Measurements from ENCODE around the gene ERCC1. TPM values are rescaled to one million over a fixed set of nuclear protein-coding genes. Genes with fewer than 3 reads are reported as not detected.

The ERCC1 gene
- total and polyA plus RNA-seq, 7 donors: 27.3 to 67.0 (median 41.8) TPM

GRCh38 chr19:45364696-45365095, 59.0 kb downstream of the ERCC1 start:
- WGBS, 2 donors: 83 to 91% methylated on average over 12 of the region's 12 CpGs
- H3K27ac ChIP-seq: no peak overlapping the region
- H3K36me3 ChIP-seq: peaks cover 0 to 33% (median 3%) of the 10 kb centered on the region in 4 donors
- peaks cover 0 to 8% (median 3%) of the 10 kb centered on the region in 4 donors for H3K4me1 ChIP-seq
- no peak for DNase-seq
- TF ChIP-seq POLR2A (IDR thresholded peaks at IDR 0.05) (no peak), CTCF (IDR thresholded peaks at IDR 0.05) (no peak), EP300 (IDR thresholded peaks at IDR 0.05) (no peak), POLR2AphosphoS5 (IDR thresholded peaks at IDR 0.05) (no peak)
- no peak overlapping the region for H3K4me3 ChIP-seq
- H3K9me3 ChIP-seq: no peaks in the 10 kb centered on the region
- intact Hi-C loops (cut with DNase I): no loop called here
- H3K27me3 ChIP-seq: no peaks in the 10 kb centered on the region

GRCh38 chr19:45363861-45364459, 59.8 kb downstream of the ERCC1 start:
- 94 to 95% methylated on average over 44 of the region's 44 CpGs for WGBS, 2 donors
- intact Hi-C loops (cut with DNase I): no loop called here

GRCh38 chr19:45362291-45362690, 61.4 kb downstream of the ERCC1 start:
- 91 to 93% methylated on average over 16 of the region's 16 CpGs for WGBS, 2 donors
- Histone ChIP-seq H3K36me3 (peaks cover 0 to 38% (median 3%) of the 10 kb centered on the region in 4 donors), H3K27me3 (no peaks in the 10 kb centered on the region), H3K4me3 (no peak overlapping the region), H3K27ac (no peak overlapping the region), H3K9me3 (no peaks in the 10 kb centered on the region), H3K4me1 (no peaks in the 10 kb centered on the region)
- DNase-seq: no peak
- no peak for TF ChIP-seq CTCF (IDR thresholded peaks at IDR 0.05)
- TF ChIP-seq POLR2A (IDR thresholded peaks at IDR 0.05): no peak
- intact Hi-C loops (cut with DNase I): no loop called here

More at GRCh38 chr19:45363861-45364459, 59.8 kb downstream of the ERCC1 start:
- Histone ChIP-seq H3K4me3 (no peak overlapping the region), H3K36me3 (peaks cover 0 to 38% (median 3%) of the 10 kb centered on the region in 4 donors), H3K4me1 (peaks cover 0 to under 1% (median 0%) of the 10 kb centered on the region in 4 donors), H3K27me3 (no peaks in the 10 kb centered on the region), H3K9me3 (no peaks in the 10 kb centered on the region), H3K27ac (no peak overlapping the region)
- TF ChIP-seq CTCF (IDR thresholded peaks at IDR 0.05) (no peak), EP300 (IDR thresholded peaks at IDR 0.05) (no peak), POLR2A (IDR thresholded peaks at IDR 0.05) (no peak), POLR2AphosphoS5 (IDR thresholded peaks at IDR 0.05) (no peak)
- no peak for DNase-seq

- Histone ChIP-seq H3K9me3 (no peaks in the 10 kb centered on the region), H3K27me3 (no peaks in the 10 kb centered on the region), H3K27ac (no peak overlapping the region), H3K4me1 (no peaks in the 10 kb centered on the region), H3K36me3 (peaks cover 0 to 38% (median 3%) of the 10 kb centered on the region in 4 donors), H3K4me3 (no peak overlapping the region)
- intact Hi-C loops (cut with DNase I): no loop called here
- TF ChIP-seq POLR2AphosphoS5 (IDR thresholded peaks at IDR 0.05) (no peak), EP300 (IDR thresholded peaks at IDR 0.05) (no peak), POLR2A (IDR thresholded peaks at IDR 0.05) (no peak), CTCF (IDR thresholded peaks at IDR 0.05) (no peak)
- WGBS, 2 donors: 94% methylated on average over 14 of the region's 14 CpGs
- no peak for DNase-seq
Measured at GRCh38 chr19:45361608-45362007, 62.1 kb downstream of the ERCC1 start.
